GM19351 (cell line): Measurements from ENCODE around the gene SAMD3.
A peak's percentile ranks its signal among the peaks of the same experiment; 100 is the strongest.
"Not testable (repeated sequence)": the region's sequence is repeated elsewhere in the genome, so short reads cannot be mapped to it uniquely, and the experiment has no call there.

ENCODE experiments used
- ATAC-seq: cut with Tn5 transposase; IDR thresholded peaks from one replicate; pipeline ENCODE4 v1.9.1; 2021; ENCODE audit warnings: mild to moderate bottlenecking, moderate library complexity; ENCODE audit not compliant: unreplicated experiment

The SAMD3 gene

DNA sequence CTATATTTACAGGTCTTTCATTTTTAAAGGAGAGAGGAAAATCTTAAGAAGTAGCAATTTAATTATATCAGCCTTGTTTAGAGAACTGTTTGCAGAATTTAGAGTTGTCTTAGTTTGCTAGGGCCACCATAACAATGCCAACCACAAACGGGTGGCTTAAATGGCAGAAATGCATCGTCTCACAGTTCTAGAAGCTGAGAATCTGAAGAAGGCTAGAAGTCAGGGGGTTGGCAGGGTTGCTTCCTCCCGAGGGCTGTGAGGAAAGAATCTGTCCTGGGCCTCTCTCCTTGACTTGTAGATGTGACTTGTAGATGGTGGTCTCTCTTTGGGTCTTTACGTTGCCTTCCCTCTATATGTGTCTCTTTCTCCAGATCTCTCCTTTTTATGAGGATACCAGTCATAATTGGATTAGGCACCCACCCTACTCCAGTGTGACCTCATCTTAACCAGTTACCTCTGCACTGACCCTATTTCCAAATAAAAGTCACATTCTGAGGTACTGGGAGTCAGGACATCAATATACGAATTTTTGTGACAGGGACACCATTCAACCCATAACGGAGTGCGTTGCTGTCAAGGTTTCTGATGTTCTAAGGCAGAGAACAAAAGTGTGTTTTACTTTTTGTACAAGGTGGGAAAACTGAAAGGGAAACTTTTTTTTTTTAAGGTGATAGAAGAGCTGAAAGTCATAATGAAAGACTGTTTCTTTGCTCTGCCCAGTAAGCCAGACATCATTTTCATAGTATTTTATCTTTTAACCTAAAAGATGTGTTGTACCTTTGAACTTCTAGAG lies 84.4 kb downstream of the SAMD3 start:
- ATAC-seq, result peak; percentile 79

- no peak for ATAC-seq
These were observed 86.0 kb downstream of the SAMD3 start for GRCh38 chr6:130136798-130137197.

- ATAC-seq, result no peak
These were observed 88.2 kb downstream of the SAMD3 start for GRCh38 chr6:130134582-130134981.

DNA sequence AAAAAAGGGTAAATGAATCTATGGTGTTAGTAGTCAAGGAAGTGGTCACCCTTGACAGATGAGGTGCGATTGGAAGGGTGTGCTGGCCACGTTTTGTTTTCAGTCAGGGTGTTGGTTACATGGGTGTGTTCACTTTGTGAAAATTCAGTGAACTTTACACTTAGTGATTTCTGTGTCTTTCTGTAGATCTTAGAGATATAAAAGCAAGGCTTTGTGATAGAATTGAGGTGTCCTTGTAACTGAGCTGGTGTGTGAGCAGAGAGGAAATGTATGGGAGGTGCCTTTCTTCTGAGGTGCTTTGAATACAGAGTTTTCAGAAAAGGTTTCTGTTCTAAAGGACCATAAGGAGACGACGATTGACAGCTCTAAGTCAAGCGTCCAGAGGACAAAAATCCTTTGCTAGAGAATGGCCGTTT lies 90.5 kb downstream of the SAMD3 start:
- peak; percentile 89 for ATAC-seq

- ATAC-seq, result no peak
These were observed 92.9 kb downstream of the SAMD3 start for GRCh38 chr6:130129762-130130246.

GRCh38 chr6:130128326-130128725 lies 94.4 kb downstream of the SAMD3 start:
- ATAC-seq, result no peak

- no peak for ATAC-seq
These were observed 95.6 kb downstream of the SAMD3 start for GRCh38 chr6:130127195-130127594.

DNA sequence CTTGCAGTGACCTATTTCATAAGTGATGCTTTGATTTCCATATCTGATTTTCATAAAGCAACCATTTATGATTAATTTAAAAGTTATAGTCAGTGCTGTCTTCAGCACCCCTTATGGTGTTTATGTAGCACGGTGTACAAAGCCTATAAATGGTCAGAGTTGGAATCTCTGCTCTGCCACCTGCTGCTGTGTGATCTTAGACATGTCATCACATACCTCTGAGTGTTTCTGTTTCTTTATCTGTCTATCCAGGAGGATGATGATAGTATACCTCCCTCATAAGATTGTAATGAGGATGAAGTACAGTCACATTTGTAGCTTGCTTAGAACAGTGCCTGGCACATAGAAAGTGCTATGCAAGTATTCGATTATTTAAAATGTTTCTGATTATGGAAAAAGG lies 100.5 kb downstream of the SAMD3 start:
- no peak for ATAC-seq

DNA sequence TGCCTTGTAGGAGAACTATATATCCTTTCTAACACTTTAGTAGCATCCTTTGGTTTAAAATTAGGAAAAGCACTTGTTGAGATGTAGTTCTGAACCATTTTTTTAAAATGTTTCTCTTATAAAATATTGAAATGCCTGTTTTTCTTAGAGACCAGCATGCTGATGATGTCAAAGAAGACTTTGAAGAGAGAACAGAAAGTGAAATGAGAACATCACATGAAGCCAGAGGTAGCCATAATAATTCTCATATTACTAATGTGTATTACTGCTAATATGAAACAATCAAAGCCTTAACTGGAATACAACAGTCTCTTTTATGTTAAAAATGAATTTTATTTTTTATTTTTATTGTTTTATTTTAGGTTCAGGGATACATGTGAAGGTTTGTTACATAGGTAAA lies 102.0 kb downstream of the SAMD3 start:
- ATAC-seq, result no peak

DNA sequence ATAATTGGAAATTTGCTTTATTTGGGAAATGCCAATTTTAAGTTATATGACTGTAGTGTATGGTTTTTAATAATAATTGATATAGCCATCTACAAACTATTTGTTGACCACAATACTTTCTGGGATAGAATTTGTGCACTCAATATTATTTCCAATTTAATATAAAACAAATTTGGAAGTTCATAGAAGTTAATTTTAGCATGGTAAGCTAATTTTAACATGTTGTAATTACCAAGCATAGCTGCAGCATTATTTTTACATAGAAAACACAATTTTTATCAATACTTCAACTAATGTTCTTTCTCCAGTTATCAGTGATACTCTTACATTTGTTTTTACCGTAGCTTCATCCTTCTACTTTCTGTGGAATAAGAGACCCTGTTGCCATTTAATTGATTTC lies 103.5 kb downstream of the SAMD3 start:
- ATAC-seq, result no peak

DNA sequence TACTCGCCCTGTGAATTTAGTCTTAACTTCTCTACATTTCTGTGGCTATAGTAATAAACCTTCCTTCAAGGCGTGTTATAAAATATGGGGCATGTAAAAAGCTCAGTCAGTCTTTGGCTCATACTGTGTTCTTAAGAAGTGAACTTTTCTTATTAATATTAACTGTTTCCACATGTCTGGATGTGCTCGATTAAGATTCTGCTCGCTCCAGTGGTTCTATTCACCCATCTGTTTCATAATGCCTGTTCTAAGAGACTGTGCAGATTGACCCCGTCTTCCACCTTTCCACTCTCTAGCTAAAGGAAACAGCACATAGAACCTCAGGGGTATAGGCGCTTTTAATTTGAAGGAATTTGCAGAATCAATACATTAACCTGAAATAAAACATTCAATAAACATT lies 104.5 kb downstream of the SAMD3 start:
- ATAC-seq, result peak; percentile 29

- ATAC-seq, result not testable (repeated sequence)
These were observed 105.5 kb downstream of the SAMD3 start for GRCh38 chr6:130117187-130117701.

GRCh38 chr6:130116273-130116672 lies 106.5 kb downstream of the SAMD3 start:
- peak; percentile 35 for ATAC-seq

DNA sequence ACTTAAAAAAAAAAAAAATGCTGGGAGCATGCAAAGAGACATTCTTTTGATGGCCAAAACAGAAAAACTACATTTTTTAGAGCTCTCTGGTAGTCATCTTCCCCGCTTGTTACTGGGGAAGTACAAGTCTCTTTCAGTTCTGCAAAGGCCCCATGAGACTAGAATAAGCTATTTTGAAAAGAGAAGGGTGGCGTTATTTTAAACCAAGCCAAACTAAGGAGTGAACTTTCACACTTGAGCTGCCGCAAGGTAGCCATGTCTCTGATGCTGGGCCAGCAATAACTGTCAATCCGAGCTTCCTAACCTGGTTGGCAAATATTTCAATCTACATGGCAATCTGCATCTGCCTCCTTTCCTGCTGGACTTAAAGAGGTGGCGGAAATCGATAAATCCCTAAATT lies 107.7 kb downstream of the SAMD3 start:
- peak; percentile 90 for ATAC-seq

DNA sequence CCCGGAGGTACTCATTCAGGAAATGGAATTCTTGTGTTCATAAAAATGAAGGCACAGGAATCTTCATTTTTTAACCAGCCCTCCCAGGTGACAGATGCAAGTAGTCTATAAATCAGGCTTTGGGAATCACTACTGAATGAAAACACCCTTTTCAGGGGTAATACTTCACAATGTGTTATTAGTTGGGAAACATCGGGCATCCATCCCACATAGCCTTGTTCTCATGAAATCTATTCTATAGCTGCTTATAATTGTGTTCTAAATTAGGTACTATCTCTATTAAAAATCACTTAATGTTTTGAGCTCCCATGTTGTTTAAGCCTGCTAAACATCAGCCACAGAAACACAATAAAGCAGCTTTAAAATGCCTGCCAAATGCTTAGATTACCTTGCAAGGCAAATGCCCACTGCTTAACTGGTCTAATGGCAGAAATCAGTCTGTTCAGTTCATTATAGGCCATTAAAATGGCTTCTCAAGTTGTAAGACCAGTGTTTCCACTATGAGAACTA lies 109.5 kb downstream of the SAMD3 start:
- ATAC-seq, result no peak

DNA sequence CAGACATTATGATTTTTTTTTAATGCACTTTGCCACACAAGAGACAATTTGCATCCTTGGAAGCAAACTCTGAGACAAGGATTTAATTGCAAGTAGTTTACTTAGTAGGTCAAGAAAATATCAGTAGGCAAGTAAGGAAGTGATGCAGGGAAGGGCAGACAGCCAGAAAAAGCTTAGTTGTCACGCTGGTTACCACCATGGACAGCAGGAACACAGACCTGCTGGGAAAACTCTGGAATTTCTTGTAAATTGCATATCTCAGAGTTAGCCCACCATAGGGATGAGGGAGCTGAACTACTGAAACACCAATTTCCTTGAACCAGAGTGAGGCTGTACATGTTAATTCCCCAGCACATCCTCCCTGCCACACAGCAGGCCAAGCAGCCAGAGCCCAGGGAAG lies 111.7 kb downstream of the SAMD3 start:
- ATAC-seq, result no peak

- ATAC-seq, result no peak
These were observed 115.0 kb downstream of the SAMD3 start for GRCh38 chr6:130107710-130108109.

GRCh38 chr6:130105996-130106704 lies 116.6 kb downstream of the SAMD3 start:
- ATAC-seq, result peak; percentile 94

DNA sequence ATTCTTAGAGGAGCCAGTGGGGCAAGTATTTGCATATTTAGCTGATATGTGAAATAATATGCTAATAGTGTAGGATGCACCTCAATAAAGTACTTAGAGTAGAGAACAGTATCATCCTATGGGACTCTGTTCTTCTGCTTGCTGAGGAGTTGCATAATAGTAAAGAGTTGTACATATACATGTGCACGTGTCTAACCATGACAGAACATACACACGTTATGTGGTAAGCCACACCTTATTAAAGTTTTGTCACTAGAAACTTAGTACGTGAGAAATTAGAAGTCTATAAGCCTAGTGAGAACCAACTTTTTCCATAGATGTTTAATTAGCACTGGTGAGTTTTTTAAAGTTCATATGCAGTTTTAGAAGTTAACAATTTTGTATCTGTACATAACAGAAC lies 123.6 kb downstream of the SAMD3 start:
- ATAC-seq, result no peak

- no peak for ATAC-seq
These were observed 124.4 kb downstream of the SAMD3 start for GRCh38 chr6:130098317-130098716.
